Chondrocyte (in vitro differentiated cells): ENCODE results near the gene INPP5A. TPM values are rescaled to one million over a fixed set of nuclear protein-coding genes. Genes with fewer than 3 reads are reported as not detected.
A peak's percentile ranks its signal among the peaks of the same experiment; 100 is the strongest.

Source experiments
- DNase-seq: peaks from one replicate; pipeline ENCODE4 v3.0.0; 2021; ENCODE audit warnings: mixed read lengths, low spot score
- H3K27ac Mint-ChIP-seq: one replicate; pipeline ENCODE4 v1.8.0; 2021; ENCODE audit warnings: mild to moderate bottlenecking, moderate library complexity, mixed read lengths; ENCODE audit not compliant: unreplicated experiment
- H3K27me3 Mint-ChIP-seq: 2 replicates; pipeline ENCODE4 v1.8.0; 2021; ENCODE audit warnings: low read depth, mixed read lengths
- H3K36me3 Mint-ChIP-seq: 2 replicates; pipeline ENCODE4 v1.8.0; 2021; ENCODE audit warnings: low read depth, mixed read lengths
- H3K4me1 Mint-ChIP-seq: 2 replicates; pipeline ENCODE4 v1.8.0; 2021; ENCODE audit warnings: low read depth, mild to moderate bottlenecking, mixed read lengths
- H3K4me3 Mint-ChIP-seq: one replicate; pipeline ENCODE4 v1.8.0; 2021; ENCODE audit warnings: mild to moderate bottlenecking, moderate library complexity, mixed read lengths; ENCODE audit not compliant: unreplicated experiment
- H3K9me3 Mint-ChIP-seq: 2 replicates; pipeline ENCODE4 v1.8.0; 2021; ENCODE audit warnings: low read depth, mixed read lengths
- CTCF ChIP-seq: fragments of 200-600 bp; sonication (generic); IDR thresholded peaks from 2 replicates; pipeline ENCODE4 v1.5.0; 2021; ENCODE audit warnings: antibody characterized with exemption, mild to moderate bottlenecking, moderate library complexity
- total RNA-seq: library from RNA; stranded (reverse); gene quantifications from 3 replicates; pipeline ENCODE4 v1.2.1, GENCODE V29; 2021

INPP5A gene
- total RNA-seq, 1 donor from 2014 or later: 40.6 TPM

- H3K9me3 Mint-ChIP-seq: no peaks in the 10 kb centered on the region
- DNase-seq: no peak
- no peak for TF ChIP-seq CTCF
- H3K4me1 Mint-ChIP-seq: no peaks in the 10 kb centered on the region
- H3K27me3 Mint-ChIP-seq: peaks cover 9% of the 10 kb centered on the region
- H3K4me3 Mint-ChIP-seq: no peak overlapping the region
- no peaks in the 10 kb centered on the region for H3K36me3 Mint-ChIP-seq
- H3K27ac Mint-ChIP-seq: no peak overlapping the region
These were observed 268.5 kb downstream of the INPP5A start for GRCh38 chr10:132806110-132806509.

GRCh38 chr10:132806561-132807003, 269.0 kb downstream of the INPP5A start:
- DNase-seq: peak; percentile 82
- TF ChIP-seq CTCF: no peak
- H3K9me3 Mint-ChIP-seq: no peaks in the 10 kb centered on the region
- no peak overlapping the region for H3K27ac Mint-ChIP-seq
- no peak overlapping the region for H3K4me3 Mint-ChIP-seq
- no peaks in the 10 kb centered on the region for H3K4me1 Mint-ChIP-seq
- H3K36me3 Mint-ChIP-seq: no peaks in the 10 kb centered on the region
- peaks cover 9% of the 10 kb centered on the region for H3K27me3 Mint-ChIP-seq

- Mint-ChIP-seq H3K9me3 (no peaks in the 10 kb centered on the region), H3K36me3 (no peaks in the 10 kb centered on the region)
- no peak for TF ChIP-seq CTCF
These were observed 270.0 kb downstream of the INPP5A start for GRCh38 chr10:132807621-132808049.

GRCh38 chr10:132808383-132809231, 271.0 kb downstream of the INPP5A start:
- no peak overlapping the region for H3K4me3 Mint-ChIP-seq
- H3K4me1 Mint-ChIP-seq: no peaks in the 10 kb centered on the region
- H3K27me3 Mint-ChIP-seq: peaks cover 9% of the 10 kb centered on the region
- H3K27ac Mint-ChIP-seq: no peak overlapping the region
- no peaks in the 10 kb centered on the region for H3K9me3 Mint-ChIP-seq
- no peak for TF ChIP-seq CTCF
- H3K36me3 Mint-ChIP-seq: no peaks in the 10 kb centered on the region
- peak; percentile 92 for DNase-seq

More at GRCh38 chr10:132807621-132808049, 270.0 kb downstream of the INPP5A start:
- peak; percentile 76 for DNase-seq
- no peaks in the 10 kb centered on the region for H3K4me1 Mint-ChIP-seq
- no peak overlapping the region for H3K27ac Mint-ChIP-seq
- no peak overlapping the region for H3K4me3 Mint-ChIP-seq
- peaks cover 9% of the 10 kb centered on the region for H3K27me3 Mint-ChIP-seq

- H3K27me3 Mint-ChIP-seq: peaks cover 13% of the 10 kb centered on the region
- H3K36me3 Mint-ChIP-seq: no peaks in the 10 kb centered on the region
- DNase-seq: peak; percentile 84
- H3K4me3 Mint-ChIP-seq: no peak overlapping the region
- no peak overlapping the region for H3K27ac Mint-ChIP-seq
- no peaks in the 10 kb centered on the region for H3K4me1 Mint-ChIP-seq
- TF ChIP-seq CTCF: no peak
- H3K9me3 Mint-ChIP-seq: no peaks in the 10 kb centered on the region
These were observed 271.9 kb downstream of the INPP5A start for GRCh38 chr10:132809232-132810140.
